ENCODE data around the gene SCYL2.

Gene SCYL2

DNA sequence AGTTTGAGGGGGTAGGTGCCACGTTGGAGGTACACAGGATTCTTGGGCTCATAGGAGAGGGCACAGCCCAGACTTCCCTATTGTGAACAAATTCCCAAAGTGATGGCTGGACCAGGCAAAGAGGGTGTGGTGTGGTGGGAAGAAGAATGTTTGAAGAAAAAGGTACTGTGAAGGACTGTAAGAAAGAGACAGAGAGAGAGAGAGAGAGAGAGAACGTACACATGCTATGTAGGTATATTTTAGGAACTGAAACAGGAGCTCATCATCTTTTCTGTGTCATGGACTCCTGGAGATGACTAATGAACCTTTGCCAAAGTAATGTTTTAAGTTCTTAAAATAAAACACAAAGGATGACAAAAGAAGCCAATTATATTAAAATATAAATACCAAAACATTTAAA lies 114.4 kb downstream of the SCYL2 start:
- DNase-seq, result no peak

DNA sequence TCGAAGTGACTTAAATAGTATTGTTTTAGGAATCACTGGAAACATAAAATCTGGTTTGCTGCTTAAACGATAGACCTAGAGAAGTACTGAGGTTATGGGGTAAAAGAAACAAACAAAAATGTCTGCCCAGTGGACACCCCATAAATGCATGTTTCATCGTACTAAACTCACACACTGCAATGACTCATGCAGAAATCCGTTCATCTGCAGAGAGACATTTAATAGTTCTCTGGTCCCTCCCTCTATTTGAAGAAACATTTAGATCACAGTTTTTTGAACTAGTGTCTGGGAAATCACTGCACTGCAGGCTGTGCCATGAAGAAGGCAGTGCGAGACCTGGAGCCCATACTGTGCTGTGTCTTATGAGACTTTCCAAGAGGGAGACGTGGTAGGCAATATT lies 115.4 kb downstream of the SCYL2 start:
- DNase-seq, result no peak

DNA sequence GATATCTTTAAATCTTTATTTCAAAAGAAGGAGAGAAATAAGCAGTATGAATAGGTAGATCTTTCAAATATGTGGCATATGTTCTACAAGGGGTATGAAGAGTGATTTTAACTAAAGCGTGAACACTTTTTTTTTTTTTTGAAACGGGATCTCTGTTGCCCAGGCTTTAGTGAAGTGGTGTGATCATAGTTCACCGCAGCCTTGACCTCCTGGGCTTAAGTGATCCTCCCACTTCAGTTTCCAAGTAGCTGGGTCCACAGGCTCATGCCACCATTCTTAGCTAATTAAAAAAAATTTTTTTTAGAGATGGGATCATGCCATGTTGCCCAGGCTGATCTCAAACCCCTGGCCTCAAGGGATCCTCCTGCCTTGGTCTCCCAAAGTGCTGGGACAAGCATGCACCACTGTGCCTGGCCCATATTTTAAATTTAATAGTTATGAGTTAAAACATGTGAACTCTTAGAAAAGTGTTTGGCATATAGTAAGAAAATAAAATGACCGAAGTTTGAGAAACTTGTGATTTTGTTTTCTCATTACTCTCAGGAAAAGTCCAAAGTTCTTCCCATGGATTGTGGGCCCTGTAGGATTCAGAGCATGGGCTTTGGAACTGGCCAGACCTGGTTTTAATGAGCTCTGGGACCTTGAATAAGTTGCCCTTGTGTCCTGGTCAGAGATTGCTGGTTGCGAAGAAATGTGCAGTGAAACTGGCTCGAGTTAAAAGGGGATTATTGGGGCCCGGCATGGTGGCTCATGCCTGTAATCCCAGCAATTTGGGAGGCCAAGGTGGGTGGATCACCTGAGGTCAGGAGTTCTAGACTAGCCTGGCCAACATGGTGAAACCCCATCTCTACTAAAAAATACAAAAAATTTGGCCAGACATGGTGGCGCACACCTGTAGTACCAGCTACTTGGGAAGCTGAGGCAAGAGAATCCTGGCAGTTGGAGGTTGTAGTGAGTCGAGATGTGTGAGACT lies 116.9 kb downstream of the SCYL2 start:
- DNase-seq, result no peak

GRCh38 chr12:100384559-100384935 lies 117.6 kb downstream of the SCYL2 start:
- no peak for DNase-seq

GRCh38 chr12:100388382-100388781 lies 121.4 kb downstream of the SCYL2 start:
- DNase-seq, result no peak
